GM21528 (cell line): ENCODE data around the gene NME1.
"Not testable (repeated sequence)": the region's sequence is repeated elsewhere in the genome, so short reads cannot be mapped to it uniquely, and the experiment has no call there.

ENCODE experiments used
- ATAC-seq: cut with Tn5 transposase; IDR thresholded peaks from one replicate; pipeline ENCODE4 v1.9.1; 2021; ENCODE audit warnings: mild to moderate bottlenecking, moderate library complexity; ENCODE audit not compliant: unreplicated experiment, low FRiP score

Gene NME1

GRCh38 chr17:51153210-51154072 lies at the start of gene NME1:
Gene NME1 (plus strand): TSS chr17:51153559. CDS start chr17:51155655, 2,096 bp downstream.
- peak; percentile 91 for ATAC-seq

- ATAC-seq: no peak
Measured at GRCh38 chr17:51107778-51108177, 45.6 kb upstream of the NME1 start.

GRCh38 chr17:51112303-51113222 lies 40.8 kb upstream of the NME1 start:
- ATAC-seq: not testable (repeated sequence)

- no peak for ATAC-seq
Measured at GRCh38 chr17:51115179-51115578, 38.2 kb upstream of the NME1 start.

GRCh38 chr17:51118330-51119195 lies 34.8 kb upstream of the NME1 start:
- no peak for ATAC-seq

GRCh38 chr17:51119415-51120356 lies 33.7 kb upstream of the NME1 start:
- ATAC-seq: peak; percentile 29

- peak; percentile 44 for ATAC-seq
Measured at GRCh38 chr17:51120357-51120738, 33.0 kb upstream of the NME1 start.

GRCh38 chr17:51120739-51121619 lies 32.4 kb upstream of the NME1 start, which contains the start of gene SPAG9:
Gene SPAG9 (minus strand): TSS chr17:51120868. CDS start chr17:51120656, 212 bp downstream.
- peak; percentile 69 for ATAC-seq

- ATAC-seq: peak; percentile 34
Measured at GRCh38 chr17:51121620-51122472, 31.5 kb upstream of the NME1 start.

GRCh38 chr17:51122473-51123115 lies 30.8 kb upstream of the NME1 start:
- ATAC-seq: not testable (repeated sequence)

- ATAC-seq: no peak
Measured at GRCh38 chr17:51124640-51125503, 28.5 kb upstream of the NME1 start.

- no peak for ATAC-seq
Measured at GRCh38 chr17:51128076-51128475, 25.3 kb upstream of the NME1 start.

GRCh38 chr17:51132964-51133319 lies 20.4 kb upstream of the NME1 start:
- ATAC-seq: no peak

- no peak for ATAC-seq
Measured at GRCh38 chr17:51133365-51133764, 20.0 kb upstream of the NME1 start.

GRCh38 chr17:51135956-51136355 lies 17.4 kb upstream of the NME1 start:
- ATAC-seq: no peak

GRCh38 chr17:51142597-51142996 lies 10.8 kb upstream of the NME1 start:
- ATAC-seq: no peak
